Measurements from ENCODE around the gene FOXD1.

DNA sequence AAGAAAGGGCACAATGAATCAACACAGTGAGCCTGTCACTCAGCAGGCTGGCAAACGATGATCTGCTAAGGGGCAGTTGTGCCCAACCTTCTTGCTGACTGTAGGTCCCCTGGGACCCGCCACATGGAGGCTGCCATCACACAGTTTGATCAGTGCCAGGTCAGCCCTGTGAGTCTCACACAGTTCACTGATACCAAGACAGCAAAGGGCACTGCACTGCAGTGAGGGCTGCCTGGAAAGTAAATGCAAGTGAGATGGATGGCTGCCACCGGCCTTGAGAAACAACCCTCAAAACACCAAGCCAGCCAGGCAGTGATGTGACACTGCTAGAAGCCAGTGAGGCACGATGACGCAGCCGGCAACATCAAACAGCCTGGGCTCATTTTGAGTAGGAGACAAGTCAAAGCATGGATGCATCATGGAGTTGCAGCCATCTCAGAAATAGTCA lies 30.3 kb downstream of the FOXD1 start:
- TF ChIP-seq, protein P1, sequence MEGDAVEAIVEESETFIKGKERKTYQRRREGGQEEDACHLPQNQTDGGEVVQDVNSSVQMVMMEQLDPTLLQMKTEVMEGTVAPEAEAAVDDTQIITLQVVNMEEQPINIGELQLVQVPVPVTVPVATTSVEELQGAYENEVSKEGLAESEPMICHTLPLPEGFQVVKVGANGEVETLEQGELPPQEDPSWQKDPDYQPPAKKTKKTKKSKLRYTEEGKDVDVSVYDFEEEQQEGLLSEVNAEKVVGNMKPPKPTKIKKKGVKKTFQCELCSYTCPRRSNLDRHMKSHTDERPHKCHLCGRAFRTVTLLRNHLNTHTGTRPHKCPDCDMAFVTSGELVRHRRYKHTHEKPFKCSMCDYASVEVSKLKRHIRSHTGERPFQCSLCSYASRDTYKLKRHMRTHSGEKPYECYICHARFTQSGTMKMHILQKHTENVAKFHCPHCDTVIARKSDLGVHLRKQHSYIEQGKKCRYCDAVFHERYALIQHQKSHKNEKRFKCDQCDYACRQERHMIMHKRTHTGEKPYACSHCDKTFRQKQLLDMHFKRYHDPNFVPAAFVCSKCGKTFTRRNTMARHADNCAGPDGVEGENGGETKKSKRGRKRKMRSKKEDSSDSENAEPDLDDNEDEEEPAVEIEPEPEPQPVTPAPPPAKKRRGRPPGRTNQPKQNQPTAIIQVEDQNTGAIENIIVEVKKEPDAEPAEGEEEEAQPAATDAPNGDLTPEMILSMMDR (IDR thresholded peaks at IDR 0.05): no peak
- no peak for TF ChIP-seq POLR2A (IDR thresholded peaks at IDR 0.05)

Data from heart left ventricle (tissue), 13 donors.